ENCODE data around the gene ZNF598. TPM values are rescaled to one million over a fixed set of nuclear protein-coding genes. Genes with fewer than 3 reads are reported as not detected.

The ZNF598 gene
- total RNA-seq, 1 experiment from 2014 or later: 70.9 TPM

DNA sequence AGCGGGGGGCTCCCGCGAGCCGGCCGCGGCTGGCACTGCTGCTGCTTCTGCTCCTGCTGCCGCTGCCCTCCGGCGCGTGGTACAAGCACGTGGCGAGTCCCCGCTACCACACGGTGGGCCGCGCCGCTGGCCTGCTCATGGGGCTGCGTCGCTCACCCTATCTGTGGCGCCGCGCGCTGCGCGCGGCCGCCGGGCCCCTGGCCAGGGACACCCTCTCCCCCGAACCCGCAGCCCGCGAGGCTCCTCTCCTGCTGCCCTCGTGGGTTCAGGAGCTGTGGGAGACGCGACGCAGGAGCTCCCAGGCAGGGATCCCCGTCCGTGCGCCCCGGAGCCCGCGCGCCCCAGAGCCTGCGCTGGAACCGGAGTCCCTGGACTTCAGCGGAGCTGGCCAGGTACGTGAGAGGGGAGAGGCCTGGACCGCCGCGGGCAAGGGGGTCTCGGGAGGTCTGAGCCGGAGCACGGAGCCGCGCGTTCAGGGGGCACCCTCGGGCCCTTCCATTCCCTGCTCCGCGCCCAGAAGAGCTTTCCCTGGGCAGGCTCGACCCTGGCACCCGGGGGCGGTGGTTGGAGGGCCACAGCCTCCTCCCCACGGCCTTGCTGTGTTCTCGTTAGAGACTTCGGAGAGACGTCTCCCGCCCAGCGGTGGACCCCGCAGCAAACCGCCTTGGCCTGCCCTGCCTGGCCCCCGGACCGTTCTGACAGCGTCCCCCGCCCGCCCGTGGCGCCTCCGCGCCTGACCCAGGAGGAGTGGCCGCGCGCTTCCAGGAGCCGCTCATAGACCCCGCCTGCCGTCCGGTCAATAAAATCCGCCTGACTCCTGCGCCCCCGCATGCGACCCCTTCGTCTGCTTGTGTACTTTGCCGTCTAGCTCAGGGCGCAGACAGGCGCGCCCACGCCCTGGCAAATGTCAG is 10.6 kb upstream of the ZNF598 start:
- peaks cover 0 to 6% of the 10 kb centered on the region in 2 experiments; a peak in 3 of 5 replicates for H3K9me3 Mint-ChIP-seq
- H3K4me1 Mint-ChIP-seq: peaks cover 10 to 12% of the 10 kb centered on the region in 2 experiments
- Histone ChIP-seq H3K18ac (ENCODE audit: insufficient read length, low read depth, low read length) (no peak overlapping the region), H3K27ac (ENCODE audit: insufficient read length, low read depth, low read length) (no peak overlapping the region), H4K20me1 (ENCODE audit: control insufficient read depth, insufficient read depth, insufficient read length) (no peaks in the 10 kb centered on the region), H2BK15ac (ENCODE audit: low read depth, low read length) (no peak overlapping the region), H2BK120ac (ENCODE audit: low read depth, low read length, poor library complexity, severe bottlenecking) (no peak overlapping the region), H4K8ac (replicated peaks; ENCODE audit: insufficient read length, low read depth, low read length) (no peak overlapping the region), H3K14ac (ENCODE audit: insufficient read depth, low read length) (no peak overlapping the region), H2AK5ac (ENCODE audit: insufficient read length, low read length) (no peak overlapping the region), H3K56ac (ENCODE audit: insufficient read length, low read depth, low read length) (no peak overlapping the region), H3K23me2 (ENCODE audit: insufficient read length, low read depth, low read length, poor library complexity, severe bottlenecking) (peaks cover 13% of the 10 kb centered on the region), H3K4me2 (ENCODE audit: insufficient read depth, insufficient read length, low read length) (peak overlapping the region; percentile 35), H4K5ac (ENCODE audit: insufficient read length, low read depth, low read length) (no peak overlapping the region), H4K91ac (ENCODE audit: insufficient read length, low read depth, low read length) (no peak overlapping the region), H3K4me1 (ENCODE audit: insufficient read depth, low read length) (no peaks in the 10 kb centered on the region; the same call in 1 of the 2 replicates), H2AFZ (ENCODE audit: low read length) (no peak overlapping the region), H3K9ac (ENCODE audit: extremely low read depth, insufficient read length, low read length) (no peak overlapping the region), H3K79me2 (ENCODE audit: insufficient read depth, low read length) (no peaks in the 10 kb centered on the region), H3K79me1 (ENCODE audit: insufficient read depth, low read depth, low read length, poor library complexity, severe bottlenecking) (no peaks in the 10 kb centered on the region), H2BK5ac (ENCODE audit: insufficient read length, low read length) (no peak overlapping the region), H3T11ph (ENCODE audit: low read length) (no peak overlapping the region), H3K4ac (ENCODE audit: low read depth, low read length) (no peak overlapping the region), H3K23ac (ENCODE audit: insufficient read length, low read depth, low read length) (no peak overlapping the region), H3K9me3 (ENCODE audit: control insufficient read depth, low read depth, low read length) (no peaks in the 10 kb centered on the region), H3K27me3 (ENCODE audit: insufficient read depth, low read length) (peaks cover 13% of the 10 kb centered on the region; the same call in 1 of the 2 replicates), H2BK12ac (ENCODE audit: insufficient read length, low read depth, low read length) (no peak overlapping the region), H2BK20ac (ENCODE audit: low read depth, low read length, poor library complexity, severe bottlenecking) (no peak overlapping the region)
- WGBS (ENCODE audit: extremely low coverage, insufficient read length, low lambda C conversion rate): no CpG with 5 or more reads among the region's 96 CpGs
- DNase-seq: no peak
- H3K4me3 Mint-ChIP-seq: peak overlapping the region; percentile 51 to 83
- peak overlapping the region in 1 of 3 experiments; percentile 40; a peak in 1 of 7 replicates for H3K27ac Mint-ChIP-seq
- H3K36me3 Mint-ChIP-seq (ENCODE audit: insufficient read depth in 1 of 3, low read depth in 3 of 3): peaks cover 0 to 2% (median 0%) of the 10 kb centered on the region in 3 experiments; a peak in 1 of 7 replicates
- TF ChIP-seq, protein P1, sequence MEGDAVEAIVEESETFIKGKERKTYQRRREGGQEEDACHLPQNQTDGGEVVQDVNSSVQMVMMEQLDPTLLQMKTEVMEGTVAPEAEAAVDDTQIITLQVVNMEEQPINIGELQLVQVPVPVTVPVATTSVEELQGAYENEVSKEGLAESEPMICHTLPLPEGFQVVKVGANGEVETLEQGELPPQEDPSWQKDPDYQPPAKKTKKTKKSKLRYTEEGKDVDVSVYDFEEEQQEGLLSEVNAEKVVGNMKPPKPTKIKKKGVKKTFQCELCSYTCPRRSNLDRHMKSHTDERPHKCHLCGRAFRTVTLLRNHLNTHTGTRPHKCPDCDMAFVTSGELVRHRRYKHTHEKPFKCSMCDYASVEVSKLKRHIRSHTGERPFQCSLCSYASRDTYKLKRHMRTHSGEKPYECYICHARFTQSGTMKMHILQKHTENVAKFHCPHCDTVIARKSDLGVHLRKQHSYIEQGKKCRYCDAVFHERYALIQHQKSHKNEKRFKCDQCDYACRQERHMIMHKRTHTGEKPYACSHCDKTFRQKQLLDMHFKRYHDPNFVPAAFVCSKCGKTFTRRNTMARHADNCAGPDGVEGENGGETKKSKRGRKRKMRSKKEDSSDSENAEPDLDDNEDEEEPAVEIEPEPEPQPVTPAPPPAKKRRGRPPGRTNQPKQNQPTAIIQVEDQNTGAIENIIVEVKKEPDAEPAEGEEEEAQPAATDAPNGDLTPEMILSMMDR (conservative IDR thresholded peaks at IDR 0.05): no peak; the same call in 2 of the 3 replicates
- peaks cover 81% of the 10 kb centered on the region for H3K27me3 Mint-ChIP-seq (ENCODE audit: low read depth)
